ENCODE measurements around the gene SLC26A9.

Gene SLC26A9

DNA sequence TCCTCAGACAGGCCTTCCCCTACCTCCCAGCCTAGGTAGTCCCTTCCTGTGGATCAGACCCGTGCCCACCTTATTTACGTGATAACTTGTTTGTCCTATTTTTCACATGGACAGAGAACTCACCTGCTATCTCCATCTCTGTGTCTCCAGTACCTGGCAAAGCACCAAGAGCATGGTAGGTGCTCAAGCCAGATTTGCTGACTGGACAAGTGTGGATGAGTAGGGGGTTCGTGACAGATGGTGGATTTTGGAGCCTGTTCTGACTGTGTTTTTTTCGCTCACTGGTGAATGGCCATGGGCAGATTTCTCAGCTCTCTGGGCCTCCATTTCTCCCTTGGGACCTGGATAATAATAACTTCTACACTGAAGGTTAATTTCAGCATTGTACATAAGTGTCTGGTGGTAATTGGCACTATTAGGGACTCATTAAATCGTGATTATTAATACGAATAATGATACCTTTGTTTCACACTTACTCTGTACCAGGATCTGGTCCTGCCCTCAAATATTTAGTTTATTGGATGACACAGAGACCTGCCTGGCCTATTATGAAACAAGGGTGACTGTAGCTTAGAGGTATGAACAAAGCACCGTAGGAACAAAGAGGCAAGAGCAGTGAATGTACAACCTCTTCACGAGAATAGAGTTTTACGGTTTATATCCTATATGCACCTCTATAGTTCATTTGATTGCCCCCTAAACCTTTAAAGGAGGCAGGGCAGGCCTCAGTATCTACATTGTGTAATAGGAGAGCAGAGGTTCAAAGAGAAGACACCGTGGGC, 24.5 kb upstream of the SLC26A9 start:
- TF ChIP-seq, protein P1, sequence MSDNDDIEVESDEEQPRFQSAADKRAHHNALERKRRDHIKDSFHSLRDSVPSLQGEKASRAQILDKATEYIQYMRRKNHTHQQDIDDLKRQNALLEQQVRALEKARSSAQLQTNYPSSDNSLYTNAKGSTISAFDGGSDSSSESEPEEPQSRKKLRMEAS (IDR thresholded peaks at IDR 0.05) = no peak
- no peak for TF ChIP-seq RAD21 (IDR thresholded peaks at IDR 0.05; ENCODE audit: low read depth)

DNA sequence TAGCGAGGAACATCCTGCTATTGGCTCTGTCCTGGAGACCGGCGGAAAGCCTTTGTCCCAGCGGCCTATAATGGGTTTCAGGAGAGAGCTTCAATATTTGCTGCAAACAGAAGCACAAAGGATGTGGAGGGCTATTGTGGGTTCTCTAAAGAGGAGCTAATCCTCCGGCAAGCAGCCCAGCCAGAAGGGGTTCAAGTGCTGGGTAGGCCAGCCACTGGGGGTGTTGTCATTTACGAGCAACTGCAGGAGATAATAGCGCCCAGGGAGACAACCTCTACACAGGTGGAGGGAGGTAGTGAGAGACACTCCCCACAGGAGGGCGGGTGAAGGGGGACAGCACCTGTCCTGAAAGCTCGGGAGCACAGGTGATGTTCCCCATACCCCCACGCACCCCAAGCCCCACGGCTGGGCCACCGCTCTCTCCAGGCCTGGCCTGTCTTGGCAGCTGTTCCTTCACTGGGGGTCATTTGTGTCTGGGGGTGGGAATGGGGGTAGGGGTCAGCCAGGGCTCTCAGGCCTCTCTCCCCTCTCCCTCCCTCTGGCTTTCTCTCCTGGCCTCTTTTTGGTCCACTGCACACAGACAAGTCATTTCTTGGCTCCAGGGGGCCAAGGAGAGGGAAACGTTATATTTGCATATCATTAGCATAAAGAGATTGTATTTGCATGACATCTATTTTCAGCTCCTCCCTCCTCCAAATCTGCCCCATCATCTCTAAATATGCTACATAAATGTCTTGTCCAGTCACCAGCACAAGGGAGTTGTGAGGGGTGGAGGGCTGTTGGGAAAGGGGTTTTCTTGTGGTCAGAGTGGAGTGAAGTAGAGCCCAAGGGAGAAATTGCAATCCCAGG, 22.0 kb upstream of the SLC26A9 start:
- TF ChIP-seq ZBTB7A (IDR thresholded peaks at IDR 0.05; ENCODE audit: low read depth) (no peak), NFIC (IDR thresholded peaks at IDR 0.05) (no peak), TCF12 (IDR thresholded peaks at IDR 0.05; ENCODE audit: low read depth) (no peak), TEAD4 (IDR thresholded peaks at IDR 0.05) (no peak), EP300 (IDR thresholded peaks at IDR 0.05; ENCODE audit: borderline replicate concordance) (no peak)
- TF ChIP-seq, protein P2, sequence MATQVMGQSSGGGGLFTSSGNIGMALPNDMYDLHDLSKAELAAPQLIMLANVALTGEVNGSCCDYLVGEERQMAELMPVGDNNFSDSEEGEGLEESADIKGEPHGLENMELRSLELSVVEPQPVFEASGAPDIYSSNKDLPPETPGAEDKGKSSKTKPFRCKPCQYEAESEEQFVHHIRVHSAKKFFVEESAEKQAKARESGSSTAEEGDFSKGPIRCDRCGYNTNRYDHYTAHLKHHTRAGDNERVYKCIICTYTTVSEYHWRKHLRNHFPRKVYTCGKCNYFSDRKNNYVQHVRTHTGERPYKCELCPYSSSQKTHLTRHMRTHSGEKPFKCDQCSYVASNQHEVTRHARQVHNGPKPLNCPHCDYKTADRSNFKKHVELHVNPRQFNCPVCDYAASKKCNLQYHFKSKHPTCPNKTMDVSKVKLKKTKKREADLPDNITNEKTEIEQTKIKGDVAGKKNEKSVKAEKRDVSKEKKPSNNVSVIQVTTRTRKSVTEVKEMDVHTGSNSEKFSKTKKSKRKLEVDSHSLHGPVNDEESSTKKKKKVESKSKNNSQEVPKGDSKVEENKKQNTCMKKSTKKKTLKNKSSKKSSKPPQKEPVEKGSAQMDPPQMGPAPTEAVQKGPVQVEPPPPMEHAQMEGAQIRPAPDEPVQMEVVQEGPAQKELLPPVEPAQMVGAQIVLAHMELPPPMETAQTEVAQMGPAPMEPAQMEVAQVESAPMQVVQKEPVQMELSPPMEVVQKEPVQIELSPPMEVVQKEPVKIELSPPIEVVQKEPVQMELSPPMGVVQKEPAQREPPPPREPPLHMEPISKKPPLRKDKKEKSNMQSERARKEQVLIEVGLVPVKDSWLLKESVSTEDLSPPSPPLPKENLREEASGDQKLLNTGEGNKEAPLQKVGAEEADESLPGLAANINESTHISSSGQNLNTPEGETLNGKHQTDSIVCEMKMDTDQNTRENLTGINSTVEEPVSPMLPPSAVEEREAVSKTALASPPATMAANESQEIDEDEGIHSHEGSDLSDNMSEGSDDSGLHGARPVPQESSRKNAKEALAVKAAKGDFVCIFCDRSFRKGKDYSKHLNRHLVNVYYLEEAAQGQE (IDR thresholded peaks at IDR 0.05; ENCODE audit: low read depth) = no peak

DNA sequence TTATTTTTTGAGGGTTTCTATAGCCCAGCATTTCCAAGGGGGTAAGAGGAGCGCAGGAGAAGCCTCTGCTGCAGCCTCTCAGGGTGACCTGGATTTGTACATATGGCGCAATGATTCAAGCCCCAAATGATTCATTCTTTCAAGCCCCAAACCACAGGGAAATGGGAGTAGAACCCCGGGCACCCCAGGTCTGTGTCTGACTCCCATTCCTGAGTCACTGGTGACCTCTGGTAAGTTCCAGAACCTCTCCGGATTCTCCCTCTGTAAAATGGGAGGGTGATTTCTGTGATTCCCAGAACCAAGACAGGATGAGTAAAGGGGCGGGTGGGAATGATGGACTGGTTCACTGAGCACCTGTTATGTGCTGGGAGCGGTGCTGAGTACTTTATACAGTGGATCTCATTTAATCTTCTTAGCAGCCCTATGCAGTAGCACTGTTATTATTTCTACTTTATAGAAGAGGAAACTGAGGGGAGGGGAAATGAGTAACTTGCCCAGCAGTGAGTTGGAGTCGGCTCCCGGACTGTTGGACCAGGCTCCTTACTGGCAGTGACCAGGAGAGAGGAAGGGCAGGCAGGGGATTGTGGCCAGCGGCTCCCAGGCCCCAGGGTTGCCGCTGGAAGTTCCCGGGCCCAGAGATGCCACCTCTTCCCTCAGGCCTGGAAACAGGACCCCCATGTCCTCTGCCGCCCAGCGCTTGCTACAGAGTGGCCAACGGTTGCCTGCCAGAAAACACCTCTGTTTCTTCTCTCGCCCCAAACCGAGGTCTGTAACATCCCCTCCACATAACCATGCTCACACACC, 20.3 kb upstream of the SLC26A9 start:
- TF ChIP-seq FOXM1 (IDR thresholded peaks at IDR 0.05; ENCODE audit: borderline replicate concordance, low read depth) (no peak), TEAD4 (IDR thresholded peaks at IDR 0.05) (no peak), CREB1 (IDR thresholded peaks at IDR 0.05; ENCODE audit: low read depth) (no peak)

DNA sequence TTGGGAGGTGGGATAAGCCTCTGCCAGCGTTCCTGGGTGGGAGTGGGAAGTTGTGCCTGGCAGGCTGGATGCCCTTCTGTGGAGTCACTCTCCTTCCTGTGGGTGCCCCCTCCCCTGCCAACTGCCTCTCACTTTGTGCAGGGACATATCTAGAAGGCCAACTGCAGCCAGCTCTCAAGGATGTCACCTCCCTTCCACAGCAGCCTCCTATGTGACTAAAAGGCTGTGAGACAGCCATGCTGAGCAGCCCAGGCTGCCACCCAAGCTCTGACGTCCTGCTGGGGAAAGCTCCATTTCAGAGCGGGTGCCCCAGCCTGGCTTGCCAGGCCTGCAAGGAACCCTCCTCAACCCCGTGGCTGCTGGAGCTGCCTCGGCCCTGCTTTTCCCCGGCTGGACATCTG, 19.6 kb upstream of the SLC26A9 start:
- TF ChIP-seq RAD21 (IDR thresholded peaks at IDR 0.05; ENCODE audit: low read depth) (no peak), EP300 (IDR thresholded peaks at IDR 0.05; ENCODE audit: borderline replicate concordance) (no peak)

DNA sequence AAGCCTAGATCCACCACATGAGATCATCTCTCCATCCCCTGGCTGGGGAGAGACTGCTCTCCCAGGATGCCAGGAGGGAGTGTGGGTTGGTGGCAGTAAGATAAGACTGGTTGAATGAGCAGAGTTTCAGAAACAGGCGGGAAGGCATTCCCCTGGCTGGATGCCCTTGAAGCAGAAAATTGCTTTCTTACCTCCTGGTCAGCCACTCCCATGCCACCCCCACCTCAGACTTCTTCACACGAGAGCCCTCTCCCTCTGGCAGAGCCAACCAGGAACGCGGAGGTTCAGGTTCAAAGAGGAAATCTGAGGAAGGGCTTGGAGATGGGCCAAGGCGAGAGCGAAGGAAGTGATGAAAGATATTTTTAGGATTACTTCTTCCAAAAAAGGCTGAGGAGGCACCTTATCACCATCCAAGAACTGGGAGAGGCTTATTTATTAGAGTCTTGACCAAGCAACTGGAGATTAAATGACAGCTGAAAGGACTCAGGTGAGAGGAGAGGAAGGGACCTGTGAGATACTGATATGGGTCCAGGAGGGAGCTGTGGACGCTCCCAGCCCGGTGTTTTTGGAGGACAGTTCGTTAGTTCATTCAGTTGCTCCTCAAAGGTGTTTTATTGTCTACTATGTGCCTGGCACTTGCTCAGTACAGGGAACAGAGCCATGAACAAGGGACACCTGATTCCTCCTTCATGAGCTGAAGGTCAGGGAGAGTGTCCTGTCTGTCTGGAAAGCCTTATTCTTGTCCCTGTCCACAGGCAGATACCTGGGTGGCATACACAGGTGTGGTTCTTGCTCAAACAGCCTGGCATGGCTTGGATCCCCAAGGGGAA, 18.9 kb upstream of the SLC26A9 start:
- TF ChIP-seq ZBTB7A (IDR thresholded peaks at IDR 0.05; ENCODE audit: low read depth) = no peak
- peak; percentile 21; the same call in 1 of the 2 replicates for TF ChIP-seq TCF12 (IDR thresholded peaks at IDR 0.05; ENCODE audit: low read depth)
- no peak for TF ChIP-seq EGR1 (IDR thresholded peaks at IDR 0.05)
- peak; percentile 59 for TF ChIP-seq NFIC (IDR thresholded peaks at IDR 0.05)
- peak; percentile 29; the same call in 1 of the 2 replicates for TF ChIP-seq CEBPB (IDR thresholded peaks at IDR 0.05)

DNA sequence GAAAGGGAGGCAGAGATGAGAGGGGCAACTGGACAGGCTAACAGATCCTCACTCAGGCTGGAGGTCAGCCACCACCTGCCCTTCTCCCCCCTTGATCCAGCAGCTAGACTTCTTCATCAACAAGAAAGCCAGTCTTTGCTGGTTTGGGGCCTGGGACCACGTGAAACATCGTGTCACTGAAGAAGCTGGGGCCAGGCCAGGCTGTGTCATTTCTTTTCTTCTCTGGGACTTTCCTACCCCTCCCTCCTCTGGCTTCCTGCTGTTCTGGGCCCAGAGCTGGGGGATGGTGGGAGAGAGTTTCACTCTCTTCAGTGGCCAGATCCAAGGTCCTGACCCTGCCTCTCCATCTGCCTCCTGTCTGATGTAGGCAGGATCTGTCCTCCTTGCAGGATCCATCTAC, 18.1 kb upstream of the SLC26A9 start:
- TF ChIP-seq CREB1 (IDR thresholded peaks at IDR 0.05; ENCODE audit: low read depth) (no peak), TEAD4 (IDR thresholded peaks at IDR 0.05) (no peak), NFIC (IDR thresholded peaks at IDR 0.05) (no peak), TAF1 (IDR thresholded peaks at IDR 0.05; ENCODE audit: low read depth) (no peak), RAD21 (IDR thresholded peaks at IDR 0.05; ENCODE audit: low read depth) (no peak), YY1 (IDR thresholded peaks at IDR 0.05; ENCODE audit: low read depth) (no peak), CEBPB (IDR thresholded peaks at IDR 0.05) (no peak)
- TF ChIP-seq, protein P1 (IDR thresholded peaks at IDR 0.05) = no peak
- TF ChIP-seq, protein P3, sequence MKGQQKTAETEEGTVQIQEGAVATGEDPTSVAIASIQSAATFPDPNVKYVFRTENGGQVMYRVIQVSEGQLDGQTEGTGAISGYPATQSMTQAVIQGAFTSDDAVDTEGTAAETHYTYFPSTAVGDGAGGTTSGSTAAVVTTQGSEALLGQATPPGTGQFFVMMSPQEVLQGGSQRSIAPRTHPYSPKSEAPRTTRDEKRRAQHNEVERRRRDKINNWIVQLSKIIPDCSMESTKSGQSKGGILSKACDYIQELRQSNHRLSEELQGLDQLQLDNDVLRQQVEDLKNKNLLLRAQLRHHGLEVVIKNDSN (IDR thresholded peaks at IDR 0.05) = no peak

DNA sequence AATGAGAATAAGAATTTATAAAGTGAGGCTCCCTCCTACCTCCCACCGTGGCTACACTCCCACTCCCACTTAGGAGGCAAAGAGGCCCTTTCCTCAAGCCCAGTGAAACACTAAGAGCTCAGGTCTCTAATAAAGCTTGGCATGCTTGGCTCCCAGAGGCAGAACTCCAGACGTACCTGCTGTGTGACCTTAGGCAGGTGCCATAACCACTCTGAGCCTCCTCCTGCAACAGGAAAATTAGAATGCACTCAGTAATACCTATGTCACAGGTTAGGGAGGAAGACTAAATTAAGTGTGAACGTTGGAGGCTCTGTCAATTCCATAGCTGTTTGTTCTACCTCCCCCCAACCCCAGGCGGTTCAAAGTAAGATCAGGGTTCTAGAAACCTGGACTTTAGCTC, 16.5 kb upstream of the SLC26A9 start:
- no peak for TF ChIP-seq EGR1 (IDR thresholded peaks at IDR 0.05)
- TF ChIP-seq CEBPB (IDR thresholded peaks at IDR 0.05) = no peak
- TF ChIP-seq, protein P1 (IDR thresholded peaks at IDR 0.05) = no peak
- TF ChIP-seq NFIC (IDR thresholded peaks at IDR 0.05) = no peak
- no peak for TF ChIP-seq CREB1 (IDR thresholded peaks at IDR 0.05; ENCODE audit: low read depth)
- no peak for TF ChIP-seq RAD21 (IDR thresholded peaks at IDR 0.05; ENCODE audit: low read depth)
- no peak for TF ChIP-seq EP300 (IDR thresholded peaks at IDR 0.05; ENCODE audit: borderline replicate concordance)
- no peak for TF ChIP-seq FOXM1 (IDR thresholded peaks at IDR 0.05; ENCODE audit: borderline replicate concordance, low read depth)
- no peak for TF ChIP-seq TCF12 (IDR thresholded peaks at IDR 0.05; ENCODE audit: low read depth)
- no peak for TF ChIP-seq TEAD4 (IDR thresholded peaks at IDR 0.05)
- TF ChIP-seq TAF1 (IDR thresholded peaks at IDR 0.05; ENCODE audit: low read depth) = no peak
- TF ChIP-seq ZBTB7A (IDR thresholded peaks at IDR 0.05; ENCODE audit: low read depth) = no peak
- TF ChIP-seq, protein P2 (IDR thresholded peaks at IDR 0.05; ENCODE audit: low read depth) = no peak
- TF ChIP-seq YY1 (IDR thresholded peaks at IDR 0.05; ENCODE audit: low read depth) = no peak
- TF ChIP-seq, protein P3 (IDR thresholded peaks at IDR 0.05) = no peak

Measured in Ishikawa (cell line).